HTR-8/SVneo (cell line): ENCODE measurements around the gene RRAGC.

Source experiments
- DNase-seq: peaks from one replicate; pipeline ENCODE4 v3.0.0; 2011; ENCODE audit warnings: low spot score, mixed read lengths; ENCODE audit not compliant: insufficient read length
- FAIRE-seq: peaks from 2 replicates; lab custom pipeline; 2011; peaks lifted over from hg19 to GRCh38; lab: Jason Lieb, UNC

RRAGC gene

GRCh38 chr1:38788341-38789336 is 70.9 kb downstream of the RRAGC start:
- FAIRE-seq (no peak), DNase-seq (no peak)
